Neutrophil (primary cell): ENCODE measurements around the gene MAP1LC3A.

Experiments used
- H3K27ac ChIP-seq: fragments of 200-600 bp; sonication (generic); 2 replicates; pipeline ENCODE4 v1.5.1; 2016; ENCODE audit warnings: mild to moderate bottlenecking, moderate library complexity
- H3K27me3 ChIP-seq: fragments of 200-600 bp; sonication (generic); 2 replicates; pipeline ENCODE4 v1.6.0; 2016; ENCODE audit warnings: mild to moderate bottlenecking
- H3K36me3 ChIP-seq: fragments of 200-600 bp; sonication (generic); 2 replicates; pipeline ENCODE4 v1.5.1; 2017
- H3K4me1 ChIP-seq, 2 experiments: fragments of 200-600 bp in 1 of 2; sonication (generic) in 1 of 2; 1 replicate in 1 of 2; 2 replicates in 1 of 2; pipeline versions ENCODE4 v1.5.1 to v1.6.1; 2013 to 2016; ENCODE audit warnings: low read depth in 1 of 2, low read length in 1 of 2, mild to moderate bottlenecking in 1 of 2, moderate library complexity in 1 of 2; ENCODE audit not compliant: control insufficient read depth in 1 of 2, insufficient read depth in 1 of 2
- H3K4me3 ChIP-seq, 2 experiments: fragments of 200-600 bp in 1 of 2; sonication (generic) in 1 of 2; 1 replicate in 1 of 2; 2 replicates in 1 of 2; pipeline ENCODE4 v1.5.1; 2013 to 2016; ENCODE audit warnings: low read depth in 1 of 2, low read length in 1 of 2, mild to moderate bottlenecking in 1 of 2, moderate library complexity in 1 of 2
- H3K9me3 ChIP-seq: fragments of 200-600 bp; sonication (generic); 2 replicates; pipeline ENCODE4 v1.5.1; 2016
- TF ChIP-seq, protein P1 (sequence below): fragments of 200-600 bp; sonication (generic); IDR thresholded peaks from 2 replicates; pipeline ENCODE4 v1.5.1; 2016; ENCODE audit warnings: antibody characterized with exemption

Gene MAP1LC3A

GRCh38 chr20:34536798-34537394, 21.6 kb upstream of the MAP1LC3A start:
- H3K4me1 ChIP-seq, result no peaks in the 10 kb centered on the region
- H3K4me3 ChIP-seq, result no peak overlapping the region
- H3K27ac ChIP-seq, result no peak overlapping the region
- H3K27me3 ChIP-seq, result no peaks in the 10 kb centered on the region
- TF ChIP-seq, protein P1, sequence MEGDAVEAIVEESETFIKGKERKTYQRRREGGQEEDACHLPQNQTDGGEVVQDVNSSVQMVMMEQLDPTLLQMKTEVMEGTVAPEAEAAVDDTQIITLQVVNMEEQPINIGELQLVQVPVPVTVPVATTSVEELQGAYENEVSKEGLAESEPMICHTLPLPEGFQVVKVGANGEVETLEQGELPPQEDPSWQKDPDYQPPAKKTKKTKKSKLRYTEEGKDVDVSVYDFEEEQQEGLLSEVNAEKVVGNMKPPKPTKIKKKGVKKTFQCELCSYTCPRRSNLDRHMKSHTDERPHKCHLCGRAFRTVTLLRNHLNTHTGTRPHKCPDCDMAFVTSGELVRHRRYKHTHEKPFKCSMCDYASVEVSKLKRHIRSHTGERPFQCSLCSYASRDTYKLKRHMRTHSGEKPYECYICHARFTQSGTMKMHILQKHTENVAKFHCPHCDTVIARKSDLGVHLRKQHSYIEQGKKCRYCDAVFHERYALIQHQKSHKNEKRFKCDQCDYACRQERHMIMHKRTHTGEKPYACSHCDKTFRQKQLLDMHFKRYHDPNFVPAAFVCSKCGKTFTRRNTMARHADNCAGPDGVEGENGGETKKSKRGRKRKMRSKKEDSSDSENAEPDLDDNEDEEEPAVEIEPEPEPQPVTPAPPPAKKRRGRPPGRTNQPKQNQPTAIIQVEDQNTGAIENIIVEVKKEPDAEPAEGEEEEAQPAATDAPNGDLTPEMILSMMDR, result no peak
- H3K36me3 ChIP-seq, result peaks cover 77% of the 10 kb centered on the region
- H3K9me3 ChIP-seq, result no peaks in the 10 kb centered on the region

- H3K27me3 ChIP-seq, result no peaks in the 10 kb centered on the region
- TF ChIP-seq, protein P1, result no peak
- H3K4me1 ChIP-seq, result no peaks in the 10 kb centered on the region
- no peak overlapping the region for H3K27ac ChIP-seq
- peaks cover 78% of the 10 kb centered on the region for H3K36me3 ChIP-seq
- H3K4me3 ChIP-seq, result no peak overlapping the region
- no peaks in the 10 kb centered on the region for H3K9me3 ChIP-seq
These were observed 20.9 kb upstream of the MAP1LC3A start for GRCh38 chr20:34537651-34538050.

DNA sequence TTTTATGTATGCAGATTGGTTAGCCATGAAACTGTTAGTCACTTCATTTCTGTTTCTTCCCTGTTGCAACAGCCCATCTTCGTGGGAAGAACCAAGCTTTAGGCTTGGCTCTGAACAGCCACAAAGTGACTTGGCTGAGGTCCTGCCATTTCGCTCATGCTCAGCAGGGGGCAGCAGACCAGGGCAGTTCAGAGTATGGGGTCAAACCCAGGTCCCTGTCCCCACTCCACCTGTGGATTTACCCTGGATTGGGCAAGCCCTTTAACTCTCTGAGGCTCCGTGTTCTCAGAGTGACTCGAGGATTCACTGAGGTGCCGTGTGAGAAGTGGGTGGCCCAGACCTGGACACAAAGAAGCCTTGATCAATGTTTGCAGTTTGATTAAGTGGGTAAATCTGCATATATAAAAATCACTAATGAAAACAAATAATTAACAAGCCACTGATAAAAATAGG, 19.8 kb upstream of the MAP1LC3A start:
- H3K4me1 ChIP-seq, result no peaks in the 10 kb centered on the region
- H3K27ac ChIP-seq, result peak overlapping the region; percentile 49
- TF ChIP-seq, protein P1, result peak; percentile 88
- H3K36me3 ChIP-seq, result peaks cover 68% of the 10 kb centered on the region
- H3K27me3 ChIP-seq, result no peaks in the 10 kb centered on the region
- H3K9me3 ChIP-seq, result no peaks in the 10 kb centered on the region
- no peak overlapping the region for H3K4me3 ChIP-seq

DNA sequence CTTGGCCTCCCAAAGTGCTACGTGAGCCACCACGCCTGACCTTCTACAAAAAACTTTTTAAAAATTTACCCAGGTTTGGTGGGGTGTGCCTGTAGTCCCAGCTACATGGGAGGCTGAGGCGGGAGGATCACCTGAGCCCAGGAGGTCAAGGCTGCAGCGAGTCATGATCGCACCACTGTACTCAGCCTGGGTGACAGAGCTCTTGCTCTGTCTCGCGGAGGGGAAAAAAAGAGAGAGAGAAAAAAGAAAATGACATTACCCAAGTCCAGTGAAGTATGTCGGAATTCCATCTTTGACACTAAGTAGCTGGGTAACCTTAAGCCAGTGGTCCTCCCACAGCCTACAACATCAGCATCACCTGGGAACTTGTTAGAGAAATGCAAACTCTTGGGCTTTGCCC, 18.8 kb upstream of the MAP1LC3A start:
- TF ChIP-seq, protein P1, result no peak
- Histone ChIP-seq H3K4me3 (no peak overlapping the region), H3K9me3 (no peaks in the 10 kb centered on the region), H3K27me3 (peaks cover 6% of the 10 kb centered on the region), H3K27ac (no peak overlapping the region), H3K4me1 (peaks cover 5 to 7% of the 10 kb centered on the region in 2 experiments), H3K36me3 (peaks cover 59% of the 10 kb centered on the region)

GRCh38 chr20:34540596-34541263, 17.8 kb upstream of the MAP1LC3A start:
- peaks cover 7 to 8% of the 10 kb centered on the region in 2 experiments for H3K4me1 ChIP-seq
- H3K27me3 ChIP-seq, result peaks cover 13% of the 10 kb centered on the region
- peaks cover 49% of the 10 kb centered on the region for H3K36me3 ChIP-seq
- no peak overlapping the region for H3K27ac ChIP-seq
- H3K9me3 ChIP-seq, result no peaks in the 10 kb centered on the region
- TF ChIP-seq, protein P1, result no peak
- no peak overlapping the region for H3K4me3 ChIP-seq
